Astrocyte of the cerebellum (primary cell): Measurements from ENCODE around the gene SHISA6.

ENCODE experiments used
- DNase-seq: peaks from one replicate; pipeline ENCODE4 v3.0.0-alpha.2; 2011; ENCODE audit warnings: low read depth
- H3K4me3 ChIP-seq: 2 replicates; pipeline ENCODE4 v1.5.1; 2011; ENCODE audit warnings: mild to moderate bottlenecking, low read depth, low read length, moderate library complexity
- in situ Hi-C: cut with HindIII; loops from 2 replicates; pipeline ENCODE4 v1.10.0; 2017; ENCODE audit warnings: low sequenced_read_pairs
- TF ChIP-seq, protein P1 (sequence below): IDR thresholded peaks from 2 replicates; pipeline ENCODE4 v1.5.1; 2012; ENCODE audit warnings: low read length, low read depth, moderate library complexity, mild to moderate bottlenecking; ENCODE audit errors: missing control alignments

Gene SHISA6

DNA sequence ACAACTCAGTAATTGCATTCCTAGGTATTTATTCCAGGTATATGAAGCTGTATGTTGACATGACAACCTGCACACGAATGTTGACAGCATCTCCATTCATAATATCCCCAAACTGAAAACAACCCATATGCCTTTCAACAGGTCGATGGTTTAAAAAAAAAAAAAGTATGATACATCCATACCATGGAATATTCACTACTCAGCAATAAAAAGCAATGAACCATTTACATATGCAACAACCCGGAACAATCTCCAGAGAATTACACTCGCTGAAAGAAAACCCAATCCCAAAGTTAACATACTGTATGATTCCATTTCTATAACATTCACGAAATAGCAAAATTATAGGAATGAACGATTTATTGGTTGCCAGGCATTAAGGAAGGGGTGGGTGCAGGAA, 304.0 kb downstream of the SHISA6 start:
- no peak for DNase-seq
- TF ChIP-seq, protein P1, sequence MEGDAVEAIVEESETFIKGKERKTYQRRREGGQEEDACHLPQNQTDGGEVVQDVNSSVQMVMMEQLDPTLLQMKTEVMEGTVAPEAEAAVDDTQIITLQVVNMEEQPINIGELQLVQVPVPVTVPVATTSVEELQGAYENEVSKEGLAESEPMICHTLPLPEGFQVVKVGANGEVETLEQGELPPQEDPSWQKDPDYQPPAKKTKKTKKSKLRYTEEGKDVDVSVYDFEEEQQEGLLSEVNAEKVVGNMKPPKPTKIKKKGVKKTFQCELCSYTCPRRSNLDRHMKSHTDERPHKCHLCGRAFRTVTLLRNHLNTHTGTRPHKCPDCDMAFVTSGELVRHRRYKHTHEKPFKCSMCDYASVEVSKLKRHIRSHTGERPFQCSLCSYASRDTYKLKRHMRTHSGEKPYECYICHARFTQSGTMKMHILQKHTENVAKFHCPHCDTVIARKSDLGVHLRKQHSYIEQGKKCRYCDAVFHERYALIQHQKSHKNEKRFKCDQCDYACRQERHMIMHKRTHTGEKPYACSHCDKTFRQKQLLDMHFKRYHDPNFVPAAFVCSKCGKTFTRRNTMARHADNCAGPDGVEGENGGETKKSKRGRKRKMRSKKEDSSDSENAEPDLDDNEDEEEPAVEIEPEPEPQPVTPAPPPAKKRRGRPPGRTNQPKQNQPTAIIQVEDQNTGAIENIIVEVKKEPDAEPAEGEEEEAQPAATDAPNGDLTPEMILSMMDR: no peak
- in situ Hi-C loops: no loop called here
- H3K4me3 ChIP-seq: no peak overlapping the region

DNA sequence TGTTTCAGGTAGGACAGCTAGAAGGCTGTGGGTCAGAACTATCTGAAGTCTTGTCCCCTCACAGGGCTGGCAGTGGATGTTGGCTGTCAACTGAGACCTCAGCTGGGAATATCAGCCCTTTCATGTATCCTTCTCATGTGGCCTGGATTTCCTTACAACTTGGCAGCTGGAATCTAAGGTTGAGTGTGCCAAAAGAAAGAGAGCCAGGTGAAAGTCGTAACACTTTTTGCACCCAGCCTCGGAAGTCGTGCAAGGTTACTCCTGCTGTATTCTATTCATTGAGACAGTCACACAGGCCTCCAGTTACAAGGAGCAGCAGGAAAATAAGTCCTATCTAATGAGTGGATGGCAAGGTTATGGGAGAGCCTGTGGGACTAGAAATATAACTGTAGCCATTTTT, 304.7 kb downstream of the SHISA6 start:
- in situ Hi-C loops: no loop called here
- DNase-seq: no peak
- TF ChIP-seq, protein P1: no peak
- no peak overlapping the region for H3K4me3 ChIP-seq

DNA sequence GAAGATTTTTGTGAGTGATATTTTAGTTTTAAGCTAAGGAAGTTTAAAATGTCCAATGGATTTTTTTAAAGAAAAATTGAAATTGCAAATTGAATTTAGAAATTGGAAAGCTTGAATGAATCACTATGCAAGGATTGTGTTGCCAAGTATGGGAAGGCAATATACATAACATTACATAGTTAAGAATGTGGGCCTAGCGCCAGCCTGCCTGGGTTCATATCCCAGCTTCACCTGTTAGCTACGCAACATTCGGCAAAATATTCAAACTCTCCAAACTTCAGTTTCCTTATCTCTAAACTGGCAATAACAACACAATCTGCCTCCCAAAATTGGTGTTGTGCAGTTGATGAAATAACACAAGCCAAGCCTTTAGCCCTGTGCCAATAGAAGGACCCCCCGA, 306.8 kb downstream of the SHISA6 start:
- H3K4me3 ChIP-seq: no peak overlapping the region
- TF ChIP-seq, protein P1: no peak
- in situ Hi-C loops: no loop called here
- DNase-seq: no peak

DNA sequence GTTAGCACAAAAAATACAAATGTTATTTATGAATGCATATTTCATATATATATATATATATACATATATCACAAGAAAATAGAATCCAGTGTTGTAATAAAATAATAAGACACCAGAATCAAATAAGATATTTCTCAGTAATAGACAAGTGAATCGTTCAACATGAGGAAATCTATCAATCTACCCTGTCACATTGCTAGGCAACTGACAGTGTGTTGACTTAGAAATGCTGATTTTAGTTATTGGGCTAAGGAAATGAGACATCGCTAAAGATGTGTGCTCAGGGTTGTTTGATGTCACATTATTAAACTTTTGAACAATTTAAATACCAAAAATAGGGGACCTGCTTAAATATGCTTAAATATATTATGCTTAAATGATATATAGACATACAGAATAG, 307.4 kb downstream of the SHISA6 start:
- no peak for DNase-seq
- in situ Hi-C loops: no loop called here
- H3K4me3 ChIP-seq: no peak overlapping the region
- TF ChIP-seq, protein P1: no peak

- no peak overlapping the region for H3K4me3 ChIP-seq
- in situ Hi-C loops: no loop called here
- no peak for DNase-seq
- TF ChIP-seq, protein P1: no peak
Observed at GRCh38 chr17:11550431-11550830, 309.4 kb downstream of the SHISA6 start.

GRCh38 chr17:11551442-11551841, 310.4 kb downstream of the SHISA6 start:
- in situ Hi-C loops: no loop called here
- DNase-seq: no peak
- H3K4me3 ChIP-seq: no peak overlapping the region
- TF ChIP-seq, protein P1: no peak

- no peak overlapping the region for H3K4me3 ChIP-seq
- no peak for DNase-seq
- in situ Hi-C loops: no loop called here
- TF ChIP-seq, protein P1: no peak
Observed at GRCh38 chr17:11553135-11553534, 312.1 kb downstream of the SHISA6 start.
